Measurements from ENCODE around the gene NPFF. TPM values are rescaled to one million over a fixed set of nuclear protein-coding genes. Genes with fewer than 3 reads are reported as not detected.

NPFF gene
- total RNA-seq, 1 experiment from 2014 or later, result not detected

DNA sequence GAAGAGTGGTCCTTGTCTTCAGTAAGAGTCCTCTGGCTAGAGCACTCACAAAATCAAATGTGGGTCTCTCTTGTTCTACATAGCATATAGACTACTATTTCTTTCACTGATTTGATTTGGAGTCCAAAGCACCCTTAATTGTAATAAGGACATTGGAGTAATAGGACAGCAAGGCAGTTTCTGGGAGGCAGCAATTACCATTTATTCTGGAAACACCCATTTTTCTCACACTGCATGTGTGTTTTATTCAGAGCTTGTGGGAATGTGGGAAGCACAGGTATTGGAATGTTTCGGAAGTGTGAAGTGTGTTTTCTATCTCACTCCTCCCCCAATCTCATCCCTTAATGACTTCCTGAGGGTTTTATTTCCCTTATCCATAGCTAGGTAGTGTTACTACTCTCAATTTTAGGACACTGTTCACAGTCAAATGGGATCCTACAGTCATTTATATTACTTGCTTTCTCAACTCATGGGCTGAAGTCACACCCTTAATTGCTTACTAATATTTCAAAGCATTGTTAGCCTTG is 35.2 kb downstream of the NPFF start:
- no peak overlapping the region for H3K4me2 ChIP-seq
- H3K9me2 ChIP-seq (ENCODE audit: insufficient read depth), result no peaks in the 10 kb centered on the region
- H3K36me3 ChIP-seq (ENCODE audit: low read depth), result peaks cover 80% of the 10 kb centered on the region
- TF ChIP-seq, protein P1, sequence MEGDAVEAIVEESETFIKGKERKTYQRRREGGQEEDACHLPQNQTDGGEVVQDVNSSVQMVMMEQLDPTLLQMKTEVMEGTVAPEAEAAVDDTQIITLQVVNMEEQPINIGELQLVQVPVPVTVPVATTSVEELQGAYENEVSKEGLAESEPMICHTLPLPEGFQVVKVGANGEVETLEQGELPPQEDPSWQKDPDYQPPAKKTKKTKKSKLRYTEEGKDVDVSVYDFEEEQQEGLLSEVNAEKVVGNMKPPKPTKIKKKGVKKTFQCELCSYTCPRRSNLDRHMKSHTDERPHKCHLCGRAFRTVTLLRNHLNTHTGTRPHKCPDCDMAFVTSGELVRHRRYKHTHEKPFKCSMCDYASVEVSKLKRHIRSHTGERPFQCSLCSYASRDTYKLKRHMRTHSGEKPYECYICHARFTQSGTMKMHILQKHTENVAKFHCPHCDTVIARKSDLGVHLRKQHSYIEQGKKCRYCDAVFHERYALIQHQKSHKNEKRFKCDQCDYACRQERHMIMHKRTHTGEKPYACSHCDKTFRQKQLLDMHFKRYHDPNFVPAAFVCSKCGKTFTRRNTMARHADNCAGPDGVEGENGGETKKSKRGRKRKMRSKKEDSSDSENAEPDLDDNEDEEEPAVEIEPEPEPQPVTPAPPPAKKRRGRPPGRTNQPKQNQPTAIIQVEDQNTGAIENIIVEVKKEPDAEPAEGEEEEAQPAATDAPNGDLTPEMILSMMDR (conservative IDR thresholded peaks at IDR 0.05), result no peak
- no peak for TF ChIP-seq EZH2 (IDR thresholded peaks at IDR 0.05; ENCODE audit: low read depth)
- intact Hi-C loops (cut with micrococcal nuclease; ENCODE audit: unreplicated experiment), result no loop called here
- ChIA-PET CTCF (interaction anchor here (0.6 kb wide), 1 partner anchor 49 kb away, joined by 4 read pairs; no protein-coding TSS in a partner anchor), POLR2A (ENCODE audit: unreplicated experiment) (no interaction called here)
- H3K9me3 ChIP-seq (ENCODE audit: insufficient read depth, low read depth), result no peaks in the 10 kb centered on the region
- no peaks in the 10 kb centered on the region for H3K27me3 ChIP-seq (ENCODE audit: insufficient read depth, low read depth)
- H3K4me3 ChIP-seq, result no peak overlapping the region
- H2AFZ ChIP-seq, result no peak overlapping the region
- H3K4me1 ChIP-seq (replicated peaks; ENCODE audit: insufficient read depth), result no peaks in the 10 kb centered on the region
- BruUV-seq (replicated peaks), result no TSS peak
- no peak for DNase-seq
- H4K20me1 ChIP-seq (ENCODE audit: insufficient read depth), result peaks cover 93% of the 10 kb centered on the region
- peaks cover 98% of the 10 kb centered on the region for H3F3A ChIP-seq (ENCODE audit: insufficient read depth, low read depth)
- H3K27ac ChIP-seq, result no peak overlapping the region; the same call in 1 of the 2 replicates
- H3K79me2 ChIP-seq (ENCODE audit: low read depth), result peaks cover 40% of the 10 kb centered on the region

GRCh38 chr12:53468282-53468681 is 39.0 kb downstream of the NPFF start:
- H2AFZ ChIP-seq, result no peak overlapping the region
- peaks cover 47% of the 10 kb centered on the region; the same call in 1 of the 2 replicates for H3K79me2 ChIP-seq (ENCODE audit: low read depth)
- H3K4me1 ChIP-seq (replicated peaks; ENCODE audit: insufficient read depth), result no peaks in the 10 kb centered on the region
- no peaks in the 10 kb centered on the region for H3K9me2 ChIP-seq (ENCODE audit: insufficient read depth)
- no peak overlapping the region for H3K4me2 ChIP-seq
- no TSS peak for BruUV-seq (replicated peaks)
- no peak overlapping the region for H3K4me3 ChIP-seq
- ChIA-PET CTCF (no interaction called here), POLR2A (ENCODE audit: unreplicated experiment) (no interaction called here)
- H3K36me3 ChIP-seq (ENCODE audit: low read depth), result peaks cover 75% of the 10 kb centered on the region
- TF ChIP-seq, protein P1 (conservative IDR thresholded peaks at IDR 0.05), result no peak
- no peak for TF ChIP-seq EZH2 (IDR thresholded peaks at IDR 0.05; ENCODE audit: low read depth)
- H3K27ac ChIP-seq, result no peak overlapping the region
- no peaks in the 10 kb centered on the region for H3K27me3 ChIP-seq (ENCODE audit: insufficient read depth, low read depth)
- peaks cover 89% of the 10 kb centered on the region for H3F3A ChIP-seq (ENCODE audit: insufficient read depth, low read depth)
- DNase-seq, result no peak
- H3K9me3 ChIP-seq (ENCODE audit: insufficient read depth, low read depth), result no peaks in the 10 kb centered on the region
- H4K20me1 ChIP-seq (ENCODE audit: insufficient read depth), result peaks cover 90% of the 10 kb centered on the region
- intact Hi-C loops (cut with micrococcal nuclease; ENCODE audit: unreplicated experiment), result no loop called here

GRCh38 chr12:53467880-53468279 is 39.4 kb downstream of the NPFF start:
- intact Hi-C loops (cut with micrococcal nuclease; ENCODE audit: unreplicated experiment), result no loop called here
- Histone ChIP-seq H3K27me3 (ENCODE audit: insufficient read depth, low read depth) (no peaks in the 10 kb centered on the region), H3F3A (ENCODE audit: insufficient read depth, low read depth) (peaks cover 88% of the 10 kb centered on the region), H2AFZ (no peak overlapping the region), H3K4me1 (replicated peaks; ENCODE audit: insufficient read depth) (no peaks in the 10 kb centered on the region), H3K79me2 (ENCODE audit: low read depth) (peaks cover 47% of the 10 kb centered on the region; the same call in 1 of the 2 replicates), H3K9me2 (ENCODE audit: insufficient read depth) (no peaks in the 10 kb centered on the region), H3K4me2 (no peak overlapping the region), H4K20me1 (ENCODE audit: insufficient read depth) (peaks cover 90% of the 10 kb centered on the region), H3K36me3 (ENCODE audit: low read depth) (peaks cover 75% of the 10 kb centered on the region), H3K4me3 (no peak overlapping the region), H3K27ac (no peak overlapping the region), H3K9me3 (ENCODE audit: insufficient read depth, low read depth) (no peaks in the 10 kb centered on the region)
- ChIA-PET POLR2A (ENCODE audit: unreplicated experiment) (interaction anchor here (0.6 kb wide), 1 partner anchor 85 kb away, joined by 4 read pairs; no protein-coding TSS in a partner anchor), CTCF (interaction anchor here (0.6 kb wide), 1 partner anchor 23 kb away, joined by 7 read pairs; no protein-coding TSS in a partner anchor)
- TF ChIP-seq EZH2 (IDR thresholded peaks at IDR 0.05; ENCODE audit: low read depth), result no peak
- TF ChIP-seq, protein P1 (conservative IDR thresholded peaks at IDR 0.05), result no peak
- no peak for DNase-seq
- TSS peak; percentile 4 for BruUV-seq (replicated peaks)

Data from PC-9 (cell line).